ENCODE data around the gene TRIM17. TPM values are rescaled to one million over a fixed set of nuclear protein-coding genes. Genes with fewer than 3 reads are reported as not detected.

The TRIM17 gene
- total and polyA plus RNA-seq, 9 of the 15 experiments (the other 6 are each of a cell fraction or from before 2014, with no cell fraction given), result not detected

GRCh38 chr1:228457396-228458176 lies 40.9 kb upstream of the TRIM17 start (continued):
- TF ChIP-seq RBM22 (IDR thresholded peaks at IDR 0.05; ENCODE audit: low read depth, low read length, poor library complexity, severe bottlenecking) (peak; percentile 99), ZBTB40 (IDR thresholded peaks at IDR 0.05) (no peak; the same call in 1 of the 2 replicates), ZBTB40 (CRISPR knock-in tag; IDR thresholded peaks at IDR 0.05) (no peak; the same call in 1 of the 2 replicates), POLR2AphosphoS2 (IDR thresholded peaks at IDR 0.05; ENCODE audit: low read length) (peak; percentile 78; the same call in 1 of the 2 replicates), NCOA4 (IDR thresholded peaks at IDR 0.05; ENCODE audit: partially characterized antibody) (no peak), ZNF561 (CRISPR knock-in tag; conservative IDR thresholded peaks at IDR 0.05) (no peak), TGIF2 (CRISPR knock-in tag; IDR thresholded peaks at IDR 0.05) (no peak; the same call in 1 of the 2 replicates), HDAC2 (IDR thresholded peaks at IDR 0.05) (peak; percentile 90), TARDBP (IDR thresholded peaks at IDR 0.05) (peak; percentile 88; the same call in 1 of the 2 replicates)
- TF ChIP-seq, protein P1, sequence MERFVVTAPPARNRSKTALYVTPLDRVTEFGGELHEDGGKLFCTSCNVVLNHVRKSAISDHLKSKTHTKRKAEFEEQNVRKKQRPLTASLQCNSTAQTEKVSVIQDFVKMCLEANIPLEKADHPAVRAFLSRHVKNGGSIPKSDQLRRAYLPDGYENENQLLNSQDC (CRISPR knock-in tag; IDR thresholded peaks at IDR 0.05), result 0 out of 2 replicates have a peak, but pooled peaks have one; percentile 11
- TF ChIP-seq, protein P2, sequence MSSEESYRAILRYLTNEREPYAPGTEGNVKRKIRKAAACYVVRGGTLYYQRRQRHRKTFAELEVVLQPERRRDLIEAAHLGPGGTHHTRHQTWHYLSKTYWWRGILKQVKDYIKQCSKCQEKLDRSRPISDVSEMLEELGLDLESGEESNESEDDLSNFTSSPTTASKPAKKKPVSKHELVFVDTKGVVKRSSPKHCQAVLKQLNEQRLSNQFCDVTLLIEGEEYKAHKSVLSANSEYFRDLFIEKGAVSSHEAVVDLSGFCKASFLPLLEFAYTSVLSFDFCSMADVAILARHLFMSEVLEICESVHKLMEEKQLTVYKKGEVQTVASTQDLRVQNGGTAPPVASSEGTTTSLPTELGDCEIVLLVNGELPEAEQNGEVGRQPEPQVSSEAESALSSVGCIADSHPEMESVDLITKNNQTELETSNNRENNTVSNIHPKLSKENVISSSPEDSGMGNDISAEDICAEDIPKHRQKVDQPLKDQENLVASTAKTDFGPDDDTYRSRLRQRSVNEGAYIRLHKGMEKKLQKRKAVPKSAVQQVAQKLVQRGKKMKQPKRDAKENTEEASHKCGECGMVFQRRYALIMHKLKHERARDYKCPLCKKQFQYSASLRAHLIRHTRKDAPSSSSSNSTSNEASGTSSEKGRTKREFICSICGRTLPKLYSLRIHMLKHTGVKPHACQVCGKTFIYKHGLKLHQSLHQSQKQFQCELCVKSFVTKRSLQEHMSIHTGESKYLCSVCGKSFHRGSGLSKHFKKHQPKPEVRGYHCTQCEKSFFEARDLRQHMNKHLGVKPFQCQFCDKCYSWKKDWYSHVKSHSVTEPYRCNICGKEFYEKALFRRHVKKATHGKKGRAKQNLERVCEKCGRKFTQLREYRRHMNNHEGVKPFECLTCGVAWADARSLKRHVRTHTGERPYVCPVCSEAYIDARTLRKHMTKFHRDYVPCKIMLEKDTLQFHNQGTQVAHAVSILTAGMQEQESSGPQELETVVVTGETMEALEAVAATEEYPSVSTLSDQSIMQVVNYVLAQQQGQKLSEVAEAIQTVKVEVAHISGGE (CRISPR knock-in tag; IDR thresholded peaks at IDR 0.05), result peak in 1 of 3 experiments; percentile 61; a peak in 2 of 6 replicates
- TF ChIP-seq, protein P3, sequence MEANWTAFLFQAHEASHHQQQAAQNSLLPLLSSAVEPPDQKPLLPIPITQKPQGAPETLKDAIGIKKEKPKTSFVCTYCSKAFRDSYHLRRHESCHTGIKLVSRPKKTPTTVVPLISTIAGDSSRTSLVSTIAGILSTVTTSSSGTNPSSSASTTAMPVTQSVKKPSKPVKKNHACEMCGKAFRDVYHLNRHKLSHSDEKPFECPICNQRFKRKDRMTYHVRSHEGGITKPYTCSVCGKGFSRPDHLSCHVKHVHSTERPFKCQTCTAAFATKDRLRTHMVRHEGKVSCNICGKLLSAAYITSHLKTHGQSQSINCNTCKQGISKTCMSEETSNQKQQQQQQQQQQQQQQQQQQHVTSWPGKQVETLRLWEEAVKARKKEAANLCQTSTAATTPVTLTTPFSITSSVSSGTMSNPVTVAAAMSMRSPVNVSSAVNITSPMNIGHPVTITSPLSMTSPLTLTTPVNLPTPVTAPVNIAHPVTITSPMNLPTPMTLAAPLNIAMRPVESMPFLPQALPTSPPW (CRISPR knock-in tag; IDR thresholded peaks at IDR 0.05), result peak; percentile 32; the same call in 1 of the 2 replicates

Data from K562 (cell line).